ENCODE data around the gene INPP5D.

- no peak for TF ChIP-seq POLR2A (IDR thresholded peaks at IDR 0.05; ENCODE audit: control extremely low read depth in 1 of 2, low read depth in 2 of 2, low read length in 2 of 2)
- TF ChIP-seq CTCF (IDR thresholded peaks at IDR 0.05; ENCODE audit: control extremely low read depth in 1 of 3, insufficient read depth in 1 of 3, low read depth in 1 of 3, low read length in 3 of 3), result no peak
- no peak for TF ChIP-seq MAX (IDR thresholded peaks at IDR 0.05)
- TF ChIP-seq, protein P1, sequence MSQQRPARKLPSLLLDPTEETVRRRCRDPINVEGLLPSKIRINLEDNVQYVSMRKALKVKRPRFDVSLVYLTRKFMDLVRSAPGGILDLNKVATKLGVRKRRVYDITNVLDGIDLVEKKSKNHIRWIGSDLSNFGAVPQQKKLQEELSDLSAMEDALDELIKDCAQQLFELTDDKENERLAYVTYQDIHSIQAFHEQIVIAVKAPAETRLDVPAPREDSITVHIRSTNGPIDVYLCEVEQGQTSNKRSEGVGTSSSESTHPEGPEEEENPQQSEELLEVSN (IDR thresholded peaks at IDR 0.05), result no peak
- TF ChIP-seq EZH2 (IDR thresholded peaks at IDR 0.05; ENCODE audit: low read depth, low read length, severe bottlenecking), result no peak
- no peak for TF ChIP-seq RFX5 (IDR thresholded peaks at IDR 0.05; ENCODE audit: borderline replicate concordance, low read depth, low read length)
- no peak for TF ChIP-seq SIX5 (IDR thresholded peaks at IDR 0.05; ENCODE audit: low read depth, low read length)
- TF ChIP-seq CREB1 (IDR thresholded peaks at IDR 0.05), result no peak
Measured at GRCh38 chr2:233217892-233218377, 157.8 kb downstream of the INPP5D start.

Measured in H1 (cell line).